HFF-Myc (cell line): ENCODE results near the gene NR5A1.

Experiments
- DNase-seq: peaks from one replicate; pipeline ENCODE4 v3.0.0-alpha.2; 2011; ENCODE audit warnings: low read depth; ENCODE audit errors: extremely low read depth
- H3K4me3 ChIP-seq: replicated peaks from 2 replicates; pipeline ENCODE4 v1.5.1; 2011; ENCODE audit warnings: low read depth, mild to moderate bottlenecking, control low read depth, low read length
- TF ChIP-seq, protein P1 (sequence below): IDR thresholded peaks from 2 replicates; pipeline ENCODE4 v1.5.1; 2012; ENCODE audit warnings: mild to moderate bottlenecking, low read depth, low read length, control low read depth; ENCODE audit errors: missing control alignments

NR5A1 gene

DNA sequence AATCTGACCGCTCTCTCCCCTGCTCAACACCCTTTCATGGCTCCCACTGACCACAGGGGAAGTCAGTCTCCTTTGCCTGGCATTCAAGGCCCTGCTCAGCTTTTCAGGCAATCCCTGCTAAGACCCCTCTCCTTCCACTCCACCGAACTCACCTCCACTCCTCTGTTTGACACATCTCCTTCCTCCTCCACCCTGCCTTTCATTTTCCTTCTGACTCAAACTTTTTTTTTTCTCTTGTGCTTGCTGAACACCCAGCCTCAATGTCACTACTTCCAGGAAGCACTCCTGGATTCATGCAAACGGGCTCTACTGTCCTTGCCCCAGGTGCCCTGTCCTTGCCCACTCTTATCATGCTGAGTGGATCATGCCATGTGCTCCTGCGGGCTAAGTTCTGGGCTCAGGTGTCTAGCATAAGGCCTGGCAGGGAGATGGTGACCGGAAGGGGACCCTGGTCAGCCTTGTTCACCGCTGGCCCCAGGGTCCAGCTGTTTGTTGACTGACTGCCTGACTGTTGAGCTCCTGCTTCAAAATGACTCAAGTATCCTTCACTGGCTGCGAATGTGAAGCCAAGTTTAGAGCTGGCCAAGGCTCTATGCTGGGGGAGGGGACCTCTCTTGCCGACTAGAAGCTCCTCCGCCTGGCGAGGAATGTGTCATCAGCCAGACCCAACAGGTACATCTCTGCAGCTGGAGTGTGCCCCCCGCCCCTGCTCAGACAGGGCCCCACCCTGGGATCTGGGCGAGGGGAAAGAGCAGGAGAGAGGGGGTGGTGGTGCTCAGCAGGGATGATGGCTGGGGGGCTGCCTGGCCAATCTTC lies 6.2 kb downstream of the NR5A1 start:
- TF ChIP-seq, protein P1, sequence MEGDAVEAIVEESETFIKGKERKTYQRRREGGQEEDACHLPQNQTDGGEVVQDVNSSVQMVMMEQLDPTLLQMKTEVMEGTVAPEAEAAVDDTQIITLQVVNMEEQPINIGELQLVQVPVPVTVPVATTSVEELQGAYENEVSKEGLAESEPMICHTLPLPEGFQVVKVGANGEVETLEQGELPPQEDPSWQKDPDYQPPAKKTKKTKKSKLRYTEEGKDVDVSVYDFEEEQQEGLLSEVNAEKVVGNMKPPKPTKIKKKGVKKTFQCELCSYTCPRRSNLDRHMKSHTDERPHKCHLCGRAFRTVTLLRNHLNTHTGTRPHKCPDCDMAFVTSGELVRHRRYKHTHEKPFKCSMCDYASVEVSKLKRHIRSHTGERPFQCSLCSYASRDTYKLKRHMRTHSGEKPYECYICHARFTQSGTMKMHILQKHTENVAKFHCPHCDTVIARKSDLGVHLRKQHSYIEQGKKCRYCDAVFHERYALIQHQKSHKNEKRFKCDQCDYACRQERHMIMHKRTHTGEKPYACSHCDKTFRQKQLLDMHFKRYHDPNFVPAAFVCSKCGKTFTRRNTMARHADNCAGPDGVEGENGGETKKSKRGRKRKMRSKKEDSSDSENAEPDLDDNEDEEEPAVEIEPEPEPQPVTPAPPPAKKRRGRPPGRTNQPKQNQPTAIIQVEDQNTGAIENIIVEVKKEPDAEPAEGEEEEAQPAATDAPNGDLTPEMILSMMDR: no peak
- DNase-seq: no peak
- H3K4me3 ChIP-seq: no peak overlapping the region

DNA sequence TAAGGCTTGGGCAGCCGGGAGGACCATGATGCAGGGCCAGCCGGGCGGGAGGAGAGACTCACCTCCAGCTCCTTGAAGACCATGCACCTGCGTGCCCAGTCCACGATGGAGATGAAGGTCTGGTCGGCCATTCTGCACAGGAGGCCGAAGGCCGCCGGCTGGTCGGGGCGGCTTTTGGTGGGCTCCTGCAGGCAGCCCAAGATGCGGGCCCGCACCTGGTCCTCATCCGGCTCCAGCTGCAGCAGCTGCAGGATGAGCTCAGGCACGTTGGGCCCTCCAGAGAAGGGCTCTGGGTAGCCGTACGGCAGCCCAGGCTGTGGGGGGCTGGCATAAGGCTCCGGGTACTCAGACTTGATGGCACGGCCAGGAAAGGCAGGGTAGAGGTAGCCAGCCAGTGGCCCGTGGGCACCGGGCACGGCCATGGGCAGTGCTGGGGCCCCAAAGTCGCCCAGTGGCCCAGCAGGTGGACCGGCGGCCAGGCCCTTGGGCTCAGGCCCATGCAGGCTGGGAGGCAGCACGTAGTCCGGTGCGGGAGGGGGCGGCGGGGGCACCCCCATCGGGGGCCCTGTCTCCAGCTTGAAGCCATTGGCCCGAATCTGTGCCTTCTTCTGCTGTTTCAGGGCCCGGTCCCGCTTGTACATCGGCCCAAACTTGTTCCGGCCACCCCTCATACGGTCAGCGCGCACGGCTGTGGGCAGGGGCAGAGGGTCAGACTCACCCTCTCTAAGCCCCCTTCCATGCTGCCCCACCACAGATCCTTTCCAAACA lies 7.0 kb downstream of the NR5A1 start:
- TF ChIP-seq, protein P1: no peak
- H3K4me3 ChIP-seq: no peak overlapping the region

DNA sequence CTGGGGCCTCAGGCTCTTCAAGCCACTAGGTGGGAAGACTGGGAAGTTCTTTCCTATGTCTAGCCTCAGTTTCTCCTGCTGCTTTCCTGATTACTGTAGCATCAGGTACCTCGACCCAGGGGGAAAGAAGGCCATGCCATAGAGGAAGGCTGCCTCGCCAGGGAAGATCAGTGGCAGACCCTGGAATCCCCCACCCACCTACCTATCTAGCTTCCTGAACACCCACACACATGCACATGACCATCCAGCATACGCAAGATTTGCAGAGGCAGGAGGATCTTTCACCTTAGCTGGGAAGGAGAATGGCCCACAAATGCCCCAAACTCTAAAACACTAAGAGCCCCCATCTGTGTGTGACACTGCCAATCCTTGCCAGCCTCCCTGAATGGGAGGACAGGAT lies 8.0 kb downstream of the NR5A1 start:
- no peak for DNase-seq
- TF ChIP-seq, protein P1: no peak
- H3K4me3 ChIP-seq: no peak overlapping the region

More for the DNA sequence above, 7.0 kb downstream of the NR5A1 start:
- no peak for DNase-seq

DNA sequence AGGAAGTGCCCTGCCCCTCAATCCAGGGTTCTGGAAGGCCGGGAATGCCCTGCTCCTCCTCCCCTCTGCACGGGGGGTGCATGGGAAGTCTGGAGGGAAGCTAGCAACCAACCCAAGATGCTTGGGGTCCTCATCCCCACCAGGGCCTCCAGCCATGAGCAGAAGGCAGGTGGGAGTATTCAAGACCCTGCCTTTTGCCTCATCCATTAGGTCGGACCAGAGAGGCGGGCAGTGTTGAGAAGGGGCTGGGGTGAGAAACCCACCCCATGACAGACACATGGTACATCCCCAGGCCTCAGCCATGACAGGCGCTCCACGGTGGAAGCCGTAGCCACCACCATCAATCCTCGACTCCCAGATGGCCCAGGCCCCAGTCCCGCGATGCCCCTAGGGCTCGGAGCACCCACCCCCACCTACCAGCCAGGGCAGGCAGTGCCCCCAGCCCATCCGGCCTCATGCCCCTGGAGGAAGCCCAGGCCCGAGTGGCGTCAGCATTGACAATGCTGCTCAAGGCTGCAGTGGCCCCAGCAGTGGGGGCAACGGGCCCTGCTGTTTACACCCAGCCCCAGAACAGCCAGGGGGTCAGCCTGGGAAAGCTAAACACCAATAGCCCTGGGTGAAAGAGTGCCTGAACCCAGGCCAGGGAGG lies 8.6 kb downstream of the NR5A1 start:
- TF ChIP-seq, protein P1: no peak
- DNase-seq: no peak
- no peak overlapping the region for H3K4me3 ChIP-seq

DNA sequence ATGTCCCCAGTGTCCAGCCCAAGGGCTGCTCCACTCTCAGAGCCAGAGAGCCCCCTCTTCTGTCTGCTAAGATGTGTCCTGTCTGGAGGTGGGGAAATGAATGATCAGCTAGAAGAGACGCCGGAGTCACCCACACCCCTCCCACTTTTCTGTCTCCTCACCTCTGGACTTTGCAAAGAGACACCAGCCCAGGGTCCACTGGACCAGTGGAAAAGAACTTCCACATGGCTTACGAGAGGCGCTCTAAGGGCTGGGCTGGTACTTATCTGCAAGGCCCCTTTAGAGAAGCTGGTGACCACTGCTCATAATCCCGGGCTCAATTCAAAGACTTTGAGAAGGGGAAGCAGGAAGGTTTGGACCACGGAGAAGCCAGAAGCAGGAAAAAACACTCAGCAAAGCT lies 9.2 kb downstream of the NR5A1 start:
- DNase-seq: no peak
- H3K4me3 ChIP-seq: no peak overlapping the region
- TF ChIP-seq, protein P1: no peak

DNA sequence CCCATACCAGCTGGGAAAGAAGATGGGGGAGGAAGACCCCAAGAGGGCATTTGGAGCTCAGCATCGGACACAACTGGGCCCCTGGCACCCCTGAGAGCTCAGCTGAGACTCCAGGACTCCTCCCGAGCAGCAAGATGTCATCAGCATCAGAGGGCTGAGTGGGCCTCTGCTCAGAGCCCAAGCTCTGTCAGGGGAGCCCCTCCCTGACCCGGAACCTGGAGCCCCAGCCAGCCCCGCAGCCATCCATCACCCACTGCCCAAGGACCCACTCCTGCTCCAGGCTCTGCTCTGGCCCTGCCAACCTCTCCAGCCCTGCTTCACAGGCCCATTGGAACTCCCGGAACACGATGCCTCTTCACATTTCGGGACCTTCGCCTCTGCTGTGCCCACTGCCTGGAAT lies 9.8 kb downstream of the NR5A1 start:
- DNase-seq: no peak
- no peak overlapping the region for H3K4me3 ChIP-seq
- TF ChIP-seq, protein P1: no peak
